K562 (cell line): ENCODE results near the gene KCNK16. TPM values are rescaled to one million over a fixed set of nuclear protein-coding genes. Genes with fewer than 3 reads are reported as not detected.

Experiments
- ATAC-seq: fragments of 200-7000 bp; cut with Tn5 transposase; 3 replicates; pipeline ENCODE4 v1.9.1; 2020; ENCODE audit warnings: moderate library complexity
- BruUV-seq: library from RNA; stranded (reverse); fragments of 400-500 nt; replicated peaks from 2 replicates; lab custom pipeline; 2021; lab: Mats Ljungman, UMichigan
- CTCF ChIA-PET: fragments of 300-600 bp; formaldehyde crosslinking; extraction: SDS; loops from one replicate; lab custom pipeline; 2021; ENCODE audit warnings: low intra/inter-chr PET ratio; lab: Yijun Ruan, JAX
- POLR2A ChIA-PET: fragments of 300-600, 350-650 bp; sonication (Branson Sonifier 250); formaldehyde crosslinking; extraction: SDS; loops from one replicate; lab custom pipeline; 2021; ENCODE audit warnings: antibody characterized with exemption, inconsistent platforms; lab: Yijun Ruan, JAX
- DNase-seq, 4 experiments: peaks; one replicate each; pipeline versions ENCODE4 v3.0.0 to v3.0.0-alpha.2; 2011 to 2018; ENCODE audit warnings: low spot score in 3 of 4, mixed read lengths in 3 of 4; ENCODE audit errors: extremely low read depth in 1 of 4
- FAIRE-seq: peaks from 2 replicates; lab custom pipeline; 2011; peaks lifted over from hg19 to GRCh38; lab: Jason Lieb, UNC
- H2AFZ ChIP-seq: 2 replicates; pipeline ENCODE4 v1.6.0; 2011; ENCODE audit warnings: low read depth, low read length, control low read depth, inconsistent platforms
- H3K27ac ChIP-seq: fragments of 200-600 bp; 3 replicates; pipeline ENCODE4 v1.8.0; 2011; ENCODE audit warnings: low read depth, mild to moderate bottlenecking, control low read depth, inconsistent platforms, low read length, moderate library complexity, mixed read lengths; ENCODE audit errors: extremely low read depth
- H3K27me3 ChIP-seq, 2 experiments: fragments of 300-600 bp in 1 of 2; 2 replicates in 1 of 2; 3 replicates in 1 of 2; pipeline versions ENCODE4 v1.6.0 to v1.8.0; 2011; ENCODE audit warnings: inconsistent platforms in 2 of 2, low read length in 2 of 2, mild to moderate bottlenecking in 1 of 2, mixed read lengths in 1 of 2, moderate library complexity in 1 of 2; ENCODE audit not compliant: control insufficient read depth in 2 of 2, insufficient read depth in 2 of 2
- H3K36me3 ChIP-seq: fragments of 300-600 bp; 3 replicates; pipeline ENCODE4 v1.8.0; 2011; ENCODE audit warnings: mild to moderate bottlenecking, low read length, inconsistent platforms; ENCODE audit not compliant: control insufficient read depth, insufficient read depth
- H3K4me1 ChIP-seq, 2 experiments: fragments of 200-600 bp in 1 of 2; replicated peaks in 1 of 2; 2 replicates in 1 of 2; 3 replicates in 1 of 2; pipeline versions ENCODE4 v1.5.1 to v1.8.0; 2011; ENCODE audit warnings: inconsistent platforms in 2 of 2, low read length in 2 of 2, mild to moderate bottlenecking in 1 of 2, mixed read lengths in 1 of 2, moderate library complexity in 1 of 2; ENCODE audit not compliant: control insufficient read depth in 2 of 2, insufficient read depth in 2 of 2
- H3K4me2 ChIP-seq: 2 replicates; pipeline ENCODE4 v1.6.1; 2011; ENCODE audit warnings: low read length, control low read depth, inconsistent platforms, mixed read lengths; ENCODE audit not compliant: insufficient read depth
- H3K4me3 ChIP-seq: fragments of 200-600 bp; sonication (generic), shearing (Covaris generic); 2 replicates; pipeline ENCODE4 v1.5.1; 2016; ENCODE audit warnings: control low read depth, inconsistent platforms
- H3K79me2 ChIP-seq: fragments of 200-600 bp; 3 replicates; pipeline ENCODE4 v1.8.0; 2011; ENCODE audit warnings: low read length, inconsistent platforms; ENCODE audit not compliant: control insufficient read depth, insufficient read depth
- H3K9ac ChIP-seq, 2 experiments: 2 replicates each; pipeline versions ENCODE4 v1.6.0 to v1.6.1; 2011; ENCODE audit warnings: low read depth in 2 of 2, low read length in 2 of 2, control low read depth in 1 of 2, inconsistent platforms in 1 of 2, mild to moderate bottlenecking in 1 of 2, mixed read lengths in 1 of 2; ENCODE audit not compliant: insufficient read depth in 1 of 2
- H3K9me1 ChIP-seq: one replicate; pipeline ENCODE4 v1.6.0; 2011; ENCODE audit warnings: inconsistent platforms, mild to moderate bottlenecking, low read length, moderate library complexity; ENCODE audit not compliant: control insufficient read depth, insufficient read depth
- H3K9me3 ChIP-seq: replicated peaks from 2 replicates; pipeline ENCODE4 v1.5.1; 2011; ENCODE audit warnings: low read depth, low read length, inconsistent platforms; ENCODE audit not compliant: control insufficient read depth, insufficient read depth
- H4K20me1 ChIP-seq: replicated peaks from 2 replicates; pipeline ENCODE4 v1.6.1; 2011; ENCODE audit warnings: low read length, inconsistent platforms, mixed read lengths; ENCODE audit not compliant: control insufficient read depth, insufficient read depth
- HCFC1 ChIP-seq: IDR thresholded peaks from 2 replicates; pipeline ENCODE4 v1.6.1; 2012; ENCODE audit warnings: low read depth, low read length, improper control_type of control experiment
- HMG20B ChIP-seq: fragments of 250-450 bp; sonication (Bioruptor Pico); IDR thresholded peaks from 2 replicates; pipeline ENCODE4 v1.5.0; 2021; ENCODE audit warnings: mild to moderate bottlenecking
- KLF10 ChIP-seq: fragments of 250-450 bp; sonication (Bioruptor Pico); IDR thresholded peaks from 2 replicates; pipeline ENCODE4 v1.6.1; 2021; ENCODE audit warnings: matching md5 sums
- RFX1 ChIP-seq: fragments of 450-650 bp; IDR thresholded peaks from 2 replicates; pipeline ENCODE4 v1.6.1; 2016; ENCODE audit warnings: mild to moderate bottlenecking, moderate library complexity
- ZNF263 ChIP-seq: sonication (generic); formaldehyde crosslinking; IDR thresholded peaks from 2 replicates; pipeline ENCODE4 v1.8.0; 2022; ENCODE audit warnings: mild to moderate bottlenecking, missing genetic modification reagents, borderline replicate concordance
- ZNF316 ChIP-seq: fragments of 450-650 bp; IDR thresholded peaks from 2 replicates; pipeline ENCODE4 v1.6.1; 2016
- ZNF76 ChIP-seq: fragments of 250-450 bp; sonication (Bioruptor Pico); IDR thresholded peaks from 2 replicates; pipeline ENCODE4 v1.4.0; 2020; ENCODE audit warnings: mild to moderate bottlenecking, moderate library complexity, borderline replicate concordance
- WGBS: fragments of 100-300 bp; shearing (Covaris generic); methylation state at CpG from one replicate; pipeline ENCODE4 v1.1.6; 2016; ENCODE audit warnings: low coverage, mixed read lengths; ENCODE audit not compliant: insufficient coverage; ENCODE audit errors: missing lambda C conversion rate; 5-methylcytosine and 5-hydroxymethylcytosine counted together
- in situ Hi-C: fragments of 300-500 bp; cut with MboI; formaldehyde crosslinking; loops from 4 replicates; pipeline ENCODE4 v1.15.0; 2018; ENCODE audit warnings: inconsistent platforms, mixed read lengths
- intact Hi-C: fragments of 100-400 bp; cut with micrococcal nuclease; formaldehyde crosslinking; loops from 2 replicates; pipeline ENCODE4 v1.14.2; 2022
- polyA plus RNA-seq, 8 experiments: library from polyadenylated mRNA; depleted of rRNA in 4 of 8; stranded (reverse) in 5 of 8; unstranded in 3 of 8; fragments of >200 nt; fragmentation: Nextera tagmentation in 2 of 8; fragmentation: Illumina TruSeq in 1 of 8; extraction: Ambion mirVana in 2 of 8; extraction: Trizol in 1 of 8; gene quantifications; 2 replicates each; pipeline versions ENCODE4 v1.2.1 to v1.2.3, GENCODE V29; 2011 to 2014; ENCODE audit warnings: inconsistent platforms in 1 of 8, missing spikeins in 1 of 8
- total RNA-seq, 7 experiments: library from RNA; depleted of rRNA in 6 of 7; stranded (reverse); fragments of >200 nt in 6 of 7; fragmentation: Illumina TruSeq in 2 of 7; extraction: Trizol in 2 of 7; gene quantifications; 2 replicates each; pipeline versions ENCODE4 v1.2.1 to v1.2.3, GENCODE V29; 2011 to 2021; ENCODE audit warnings: low replicate concordance in 1 of 7

The KCNK16 gene
- total and polyA plus RNA-seq, 9 of the 15 experiments (the other 6 are each of a cell fraction or from before 2014, with no cell fraction given), result not detected

DNA sequence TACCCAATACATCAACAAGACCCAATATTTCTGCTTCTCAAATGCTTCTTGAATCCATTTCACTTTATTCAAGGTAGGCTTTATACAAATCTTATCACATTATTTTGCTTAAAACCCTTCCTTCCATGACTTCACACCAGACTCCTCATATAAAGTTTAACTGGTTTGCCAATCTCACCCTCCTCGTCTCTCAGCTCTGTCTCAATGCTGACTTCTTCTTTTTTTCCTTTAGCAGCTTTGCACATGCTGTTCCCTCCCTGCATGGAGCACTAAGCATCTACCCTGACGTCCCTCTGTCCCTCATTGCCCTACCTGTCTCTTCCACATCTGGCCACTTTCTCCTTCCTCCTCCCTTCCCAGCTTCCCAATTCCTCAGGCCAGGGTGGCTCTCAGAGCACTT is 39.7 kb downstream of the KCNK16 start:
- intact Hi-C loops (no loop called here), in situ Hi-C loops (no loop called here)
- ChIA-PET POLR2A (interaction anchor here (0.8 kb wide), 1 partner anchor 86 kb away, joined by 3 read pairs; no protein-coding TSS in a partner anchor), CTCF (no interaction called here)
- Histone ChIP-seq H3K4me2 (no peak overlapping the region), H3K36me3 (no peaks in the 10 kb centered on the region), H3K9ac (no peak overlapping the region), H3K79me2 (no peaks in the 10 kb centered on the region), H3K4me3 (no peak overlapping the region), H2AFZ (no peak overlapping the region), H3K27me3 (peaks cover 48 to 80% of the 10 kb centered on the region in 2 experiments), H4K20me1 (no peaks in the 10 kb centered on the region; the same call in 1 of the 2 replicates), H3K4me1 (peaks cover 0 to 5% of the 10 kb centered on the region in 2 experiments; a peak in 1 of 5 replicates), H3K9me3 (no peaks in the 10 kb centered on the region), H3K9me1 (no peaks in the 10 kb centered on the region), H3K27ac (no peak overlapping the region)
- DNase-seq, result no peak
- no peak for ATAC-seq
- no TSS peak for BruUV-seq
- 0% methylated on average over 2 of the region's 2 CpGs for WGBS
- TF ChIP-seq ZNF316, result 0 out of 2 replicates have a peak, but pooled peaks have one; percentile 20
- TF ChIP-seq HCFC1, result no peak
- no peak for TF ChIP-seq ZNF76 (CRISPR knock-in tag)
- no peak for TF ChIP-seq HMG20B
- TF ChIP-seq RFX1, result no peak
- TF ChIP-seq ZNF263 (CRISPR knock-in tag), result no peak
- TF ChIP-seq KLF10 (CRISPR knock-in tag), result no peak
- FAIRE-seq, result no peak
